Measurements from ENCODE around the gene SLC50A1. TPM values are rescaled to one million over a fixed set of nuclear protein-coding genes. Genes with fewer than 3 reads are reported as not detected.

SLC50A1 gene
- total and polyA plus RNA-seq, 9 of the 15 experiments (the other 6 are each of a cell fraction or from before 2014, with no cell fraction given) = 46.5 to 132 (median 91.9) TPM

DNA sequence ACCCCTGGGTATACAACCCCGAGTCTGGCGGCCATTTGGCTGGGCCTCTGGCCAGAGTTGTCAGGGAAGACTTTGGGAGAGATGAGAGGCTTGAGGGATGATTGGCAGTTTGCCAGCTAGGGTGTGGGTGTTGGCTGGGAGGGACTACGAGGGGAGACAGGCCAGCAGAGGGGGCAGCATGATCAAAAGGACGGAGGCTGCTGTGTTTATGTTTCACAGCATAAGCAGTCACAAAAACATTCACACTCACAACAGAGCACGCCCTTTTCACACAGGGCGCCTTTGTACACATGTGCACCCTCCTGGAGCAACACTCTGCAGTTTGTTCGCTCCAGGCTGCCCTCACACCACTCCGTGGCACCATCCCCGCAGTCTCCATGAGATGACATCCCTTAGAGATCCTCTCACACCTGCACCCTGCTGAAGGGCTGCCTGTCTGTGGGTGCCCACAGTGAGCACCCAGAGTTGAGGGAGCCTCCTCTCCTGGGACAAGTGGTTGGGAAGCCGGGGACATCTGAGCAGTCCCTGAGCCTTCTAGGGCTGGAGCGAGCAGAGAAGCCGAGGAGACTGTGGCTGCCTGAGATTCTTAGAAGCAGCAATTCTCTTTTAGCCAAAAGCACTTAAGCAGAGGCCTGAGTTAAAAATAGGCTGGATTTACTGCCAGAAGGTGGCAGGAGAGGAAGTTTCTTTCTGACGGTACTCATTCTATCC lies 41.6 kb upstream of the SLC50A1 start (continued):
- TF ChIP-seq, protein P1, sequence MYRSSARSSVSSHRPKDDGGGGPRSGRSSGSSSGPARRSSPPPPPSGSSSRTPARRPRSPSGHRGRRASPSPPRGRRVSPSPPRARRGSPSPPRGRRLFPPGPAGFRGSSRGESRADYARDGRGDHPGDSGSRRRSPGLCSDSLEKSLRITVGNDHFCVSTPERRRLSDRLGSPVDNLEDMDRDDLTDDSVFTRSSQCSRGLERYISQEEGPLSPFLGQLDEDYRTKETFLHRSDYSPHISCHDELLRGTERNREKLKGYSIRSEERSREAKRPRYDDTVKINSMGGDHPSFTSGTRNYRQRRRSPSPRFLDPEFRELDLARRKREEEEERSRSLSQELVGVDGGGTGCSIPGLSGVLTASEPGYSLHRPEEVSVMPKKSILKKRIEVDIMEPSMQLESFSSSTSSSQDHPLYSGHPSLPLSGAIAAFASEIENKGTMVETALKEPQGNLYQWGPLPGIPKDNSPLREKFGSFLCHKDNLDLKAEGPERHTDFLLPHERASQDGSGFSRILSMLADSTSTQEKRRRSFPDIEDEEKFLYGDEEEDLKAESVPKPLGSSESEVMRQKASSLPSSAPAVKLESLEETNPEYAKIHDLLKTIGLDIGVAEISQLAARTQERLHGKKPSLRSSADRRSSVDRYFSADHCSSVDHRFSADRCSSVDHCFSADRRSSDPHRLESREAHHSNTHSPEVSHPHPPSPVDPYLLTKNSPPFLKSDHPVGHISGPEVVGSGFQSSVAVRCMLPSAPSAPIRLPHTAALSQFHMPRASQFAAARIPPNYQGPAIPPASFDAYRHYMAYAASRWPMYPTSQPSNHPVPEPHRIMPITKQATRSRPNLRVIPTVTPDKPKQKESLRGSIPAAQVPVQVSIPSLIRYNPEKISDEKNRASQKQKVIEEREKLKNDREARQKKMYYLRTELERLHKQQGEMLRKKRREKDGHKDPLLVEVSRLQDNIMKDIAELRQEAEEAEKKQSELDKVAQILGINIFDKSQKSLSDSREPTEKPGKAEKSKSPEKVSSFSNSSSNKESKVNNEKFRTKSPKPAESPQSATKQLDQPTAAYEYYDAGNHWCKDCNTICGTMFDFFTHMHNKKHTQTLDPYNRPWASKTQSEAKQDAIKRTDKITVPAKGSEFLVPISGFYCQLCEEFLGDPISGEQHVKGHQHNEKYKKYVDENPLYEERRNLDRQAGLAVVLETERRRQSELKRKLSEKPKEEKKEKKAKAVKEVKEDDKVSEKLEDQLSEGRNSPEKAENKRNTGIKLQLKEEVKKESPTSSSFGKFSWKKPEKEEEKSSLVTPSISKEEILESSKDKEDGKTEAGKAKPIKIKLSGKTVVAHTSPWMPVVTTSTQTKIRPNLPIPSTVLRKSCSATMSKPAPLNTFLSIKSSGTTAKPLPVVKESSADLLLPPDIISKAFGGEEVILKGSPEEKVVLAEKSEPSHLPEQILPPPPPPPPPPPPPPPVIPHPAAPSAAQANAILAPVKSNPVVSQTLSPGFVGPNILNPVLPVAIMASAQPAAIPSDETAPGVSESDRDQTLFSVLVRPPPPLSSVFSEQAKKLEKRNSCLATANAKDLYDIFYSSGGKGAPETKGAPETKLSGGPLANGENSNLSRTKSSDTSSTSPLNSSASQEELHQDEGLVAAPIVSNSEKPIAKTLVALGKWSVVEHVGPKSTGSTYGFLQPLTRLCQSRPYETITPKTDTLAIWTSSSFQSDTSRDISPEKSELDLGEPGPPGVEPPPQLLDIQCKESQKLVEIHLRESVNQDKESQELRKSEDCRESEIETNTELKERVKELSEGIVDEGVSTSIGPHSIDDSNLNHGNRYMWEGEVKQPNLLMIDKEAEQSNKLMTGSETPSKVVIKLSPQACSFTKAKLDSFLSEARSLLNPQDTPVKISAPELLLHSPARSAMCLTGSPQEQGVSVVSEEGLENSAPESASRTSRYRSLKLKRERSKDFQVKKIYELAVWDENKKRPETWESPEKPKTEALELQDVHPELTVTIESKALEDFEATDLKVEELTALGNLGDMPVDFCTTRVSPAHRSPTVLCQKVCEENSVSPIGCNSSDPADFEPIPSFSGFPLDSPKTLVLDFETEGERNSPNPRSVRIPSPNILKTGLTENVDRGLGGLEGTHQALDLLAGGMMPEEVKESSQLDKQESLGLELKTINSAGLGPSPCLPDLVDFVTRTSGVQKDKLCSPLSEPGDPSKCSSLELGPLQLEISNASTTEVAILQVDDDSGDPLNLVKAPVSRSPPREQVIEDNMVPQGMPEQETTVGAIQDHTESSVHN (IDR thresholded peaks at IDR 0.05; ENCODE audit: borderline replicate concordance in 1 of 2, low read depth in 1 of 2) = no peak
- TF ChIP-seq, protein P2, sequence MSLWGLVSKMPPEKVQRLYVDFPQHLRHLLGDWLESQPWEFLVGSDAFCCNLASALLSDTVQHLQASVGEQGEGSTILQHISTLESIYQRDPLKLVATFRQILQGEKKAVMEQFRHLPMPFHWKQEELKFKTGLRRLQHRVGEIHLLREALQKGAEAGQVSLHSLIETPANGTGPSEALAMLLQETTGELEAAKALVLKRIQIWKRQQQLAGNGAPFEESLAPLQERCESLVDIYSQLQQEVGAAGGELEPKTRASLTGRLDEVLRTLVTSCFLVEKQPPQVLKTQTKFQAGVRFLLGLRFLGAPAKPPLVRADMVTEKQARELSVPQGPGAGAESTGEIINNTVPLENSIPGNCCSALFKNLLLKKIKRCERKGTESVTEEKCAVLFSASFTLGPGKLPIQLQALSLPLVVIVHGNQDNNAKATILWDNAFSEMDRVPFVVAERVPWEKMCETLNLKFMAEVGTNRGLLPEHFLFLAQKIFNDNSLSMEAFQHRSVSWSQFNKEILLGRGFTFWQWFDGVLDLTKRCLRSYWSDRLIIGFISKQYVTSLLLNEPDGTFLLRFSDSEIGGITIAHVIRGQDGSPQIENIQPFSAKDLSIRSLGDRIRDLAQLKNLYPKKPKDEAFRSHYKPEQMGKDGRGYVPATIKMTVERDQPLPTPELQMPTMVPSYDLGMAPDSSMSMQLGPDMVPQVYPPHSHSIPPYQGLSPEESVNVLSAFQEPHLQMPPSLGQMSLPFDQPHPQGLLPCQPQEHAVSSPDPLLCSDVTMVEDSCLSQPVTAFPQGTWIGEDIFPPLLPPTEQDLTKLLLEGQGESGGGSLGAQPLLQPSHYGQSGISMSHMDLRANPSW (CRISPR knock-in tag; IDR thresholded peaks at IDR 0.05) = no peak
- TF ChIP-seq MAZ (CRISPR knock-in tag; conservative IDR thresholded peaks at IDR 0.05 in 1 of 2, IDR thresholded peaks at IDR 0.05 in 1 of 2) (0 out of 4 replicates have a peak, but pooled peaks of 1 of the 2 experiments have one; percentile 36), EGR1 (conservative IDR thresholded peaks at IDR 0.05) (peak; percentile 50; the same call in 1 of the 2 replicates), ZNF507 (tag; conservative IDR thresholded peaks at IDR 0.05) (no peak), STAG1 (CRISPR knock-in tag; IDR thresholded peaks at IDR 0.05; ENCODE audit: borderline replicate concordance) (peak; percentile 55; the same call in 1 of the 2 replicates), NFIX (CRISPR knock-in tag; IDR thresholded peaks at IDR 0.05; ENCODE audit: low read depth) (peak; percentile 77)
- TF ChIP-seq, protein P3, sequence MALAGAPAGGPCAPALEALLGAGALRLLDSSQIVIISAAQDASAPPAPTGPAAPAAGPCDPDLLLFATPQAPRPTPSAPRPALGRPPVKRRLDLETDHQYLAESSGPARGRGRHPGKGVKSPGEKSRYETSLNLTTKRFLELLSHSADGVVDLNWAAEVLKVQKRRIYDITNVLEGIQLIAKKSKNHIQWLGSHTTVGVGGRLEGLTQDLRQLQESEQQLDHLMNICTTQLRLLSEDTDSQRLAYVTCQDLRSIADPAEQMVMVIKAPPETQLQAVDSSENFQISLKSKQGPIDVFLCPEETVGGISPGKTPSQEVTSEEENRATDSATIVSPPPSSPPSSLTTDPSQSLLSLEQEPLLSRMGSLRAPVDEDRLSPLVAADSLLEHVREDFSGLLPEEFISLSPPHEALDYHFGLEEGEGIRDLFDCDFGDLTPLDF (CRISPR knock-in tag; IDR thresholded peaks at IDR 0.05) = no peak
- TF ChIP-seq, protein P4, sequence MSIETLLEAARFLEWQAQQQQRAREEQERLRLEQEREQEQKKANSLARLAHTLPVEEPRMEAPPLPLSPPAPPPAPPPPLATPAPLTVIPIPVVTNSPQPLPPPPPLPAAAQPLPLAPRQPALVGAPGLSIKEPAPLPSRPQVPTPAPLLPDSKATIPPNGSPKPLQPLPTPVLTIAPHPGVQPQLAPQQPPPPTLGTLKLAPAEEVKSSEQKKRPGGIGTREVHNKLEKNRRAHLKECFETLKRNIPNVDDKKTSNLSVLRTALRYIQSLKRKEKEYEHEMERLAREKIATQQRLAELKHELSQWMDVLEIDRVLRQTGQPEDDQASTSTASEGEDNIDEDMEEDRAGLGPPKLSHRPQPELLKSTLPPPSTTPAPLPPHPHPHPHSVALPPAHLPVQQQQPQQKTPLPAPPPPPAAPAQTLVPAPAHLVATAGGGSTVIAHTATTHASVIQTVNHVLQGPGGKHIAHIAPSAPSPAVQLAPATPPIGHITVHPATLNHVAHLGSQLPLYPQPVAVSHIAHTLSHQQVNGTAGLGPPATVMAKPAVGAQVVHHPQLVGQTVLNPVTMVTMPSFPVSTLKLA (conservative IDR thresholded peaks at IDR 0.05) = no peak
- TF ChIP-seq, protein P5, sequence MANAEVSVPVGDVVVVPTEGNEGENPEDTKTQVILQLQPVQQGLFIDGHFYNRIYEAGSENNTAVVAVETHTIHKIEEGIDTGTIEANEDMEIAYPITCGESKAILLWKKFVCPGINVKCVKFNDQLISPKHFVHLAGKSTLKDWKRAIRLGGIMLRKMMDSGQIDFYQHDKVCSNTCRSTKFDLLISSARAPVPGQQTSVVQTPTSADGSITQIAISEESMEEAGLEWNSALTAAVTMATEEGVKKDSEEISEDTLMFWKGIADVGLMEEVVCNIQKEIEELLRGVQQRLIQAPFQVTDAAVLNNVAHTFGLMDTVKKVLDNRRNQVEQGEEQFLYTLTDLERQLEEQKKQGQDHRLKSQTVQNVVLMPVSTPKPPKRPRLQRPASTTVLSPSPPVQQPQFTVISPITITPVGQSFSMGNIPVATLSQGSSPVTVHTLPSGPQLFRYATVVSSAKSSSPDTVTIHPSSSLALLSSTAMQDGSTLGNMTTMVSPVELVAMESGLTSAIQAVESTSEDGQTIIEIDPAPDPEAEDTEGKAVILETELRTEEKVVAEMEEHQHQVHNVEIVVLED (CRISPR knock-in tag; IDR thresholded peaks at IDR 0.05) = no peak

Data from K562 (cell line).